Natural killer cell (primary cell): ENCODE data around the gene MRPL14. TPM values are rescaled to one million over a fixed set of nuclear protein-coding genes. Genes with fewer than 3 reads are reported as not detected.

Experiments
- ATAC-seq, 3 donors: fragments of 150-1000 bp in 2 of 3; fragments of 200-7000 bp in 1 of 3; cut with Tn5 transposase; 1 replicate in 1 of 3; 2 replicates in 2 of 3; pipeline ENCODE4 v1.10.0; 2021; ENCODE audit warnings: mild to moderate bottlenecking in 2 of 3, moderate library complexity in 2 of 3
- DNase-seq, 2 donors: peaks; one replicate each; pipeline versions ENCODE4 v3.0.0 to v3.0.0-alpha.2; 2013 to 2021; ENCODE audit warnings: mixed read lengths in 1 of 2
- H3K27ac ChIP-seq: one replicate; pipeline ENCODE4 v1.5.1; 2013; ENCODE audit warnings: mild to moderate bottlenecking, low read length
- H3K27me3 ChIP-seq: one replicate; pipeline ENCODE4 v1.6.1; 2013; ENCODE audit warnings: low read length; ENCODE audit not compliant: control insufficient read depth, insufficient read depth
- H3K36me3 ChIP-seq: one replicate; pipeline ENCODE4 v1.6.1; 2013; ENCODE audit warnings: low read length; ENCODE audit not compliant: control insufficient read depth, insufficient read depth
- H3K4me1 ChIP-seq: one replicate; pipeline ENCODE4 v1.6.1; 2013; ENCODE audit warnings: low read length; ENCODE audit not compliant: control insufficient read depth, insufficient read depth
- H3K4me3 ChIP-seq: one replicate; pipeline ENCODE4 v1.5.1; 2013; ENCODE audit warnings: low read length
- H3K9me3 ChIP-seq: one replicate; pipeline ENCODE4 v1.6.1; 2013; ENCODE audit warnings: low read length; ENCODE audit not compliant: control insufficient read depth, insufficient read depth
- H3K27ac Mint-ChIP-seq, 2 donors: one replicate each; pipeline ENCODE4 v1.8.0; 2022; ENCODE audit warnings: mild to moderate bottlenecking in 2 of 2, mixed read lengths in 2 of 2, moderate library complexity in 1 of 2
- H3K27me3 Mint-ChIP-seq, 2 donors: one replicate each; pipeline ENCODE4 v1.8.0; 2022; ENCODE audit warnings: low read depth in 2 of 2, mixed read lengths in 2 of 2
- H3K36me3 Mint-ChIP-seq: one replicate; pipeline ENCODE4 v1.8.0; 2022; ENCODE audit warnings: mixed read lengths
- H3K4me1 Mint-ChIP-seq, 2 donors: one replicate each; pipeline ENCODE4 v1.8.0; 2022; ENCODE audit warnings: mixed read lengths in 2 of 2
- H3K4me3 Mint-ChIP-seq: one replicate; pipeline ENCODE4 v1.8.0; 2022; ENCODE audit warnings: mild to moderate bottlenecking, moderate library complexity, mixed read lengths
- H3K9me3 Mint-ChIP-seq, 2 donors: one replicate each; pipeline ENCODE4 v1.8.0; 2022; ENCODE audit warnings: mixed read lengths in 2 of 2
- WGBS: methylation state at CpG from one replicate; pipeline ENCODE4 v1.1.7; 2013; ENCODE audit warnings: missing lambda C conversion rate; ENCODE audit not compliant: insufficient coverage; 5-methylcytosine and 5-hydroxymethylcytosine counted together
- intact Hi-C: fragments of 100-400 bp; cut with micrococcal nuclease; formaldehyde crosslinking; loops from one replicate; pipeline ENCODE4 v1.14.2; 2022
- total RNA-seq, 4 donors: library from RNA; stranded (reverse); fragments of 120-200 nt in 1 of 4; gene quantifications; one replicate each; pipeline versions ENCODE4 v1.2.3 to v1.2.4, GENCODE V29; 2013 to 2022
- TF ChIP-seq, protein P1 (sequence below): fragments of 200-600 bp; IDR thresholded peaks from one replicate; pipeline ENCODE4 v1.8.0; 2022; ENCODE audit warnings: antibody characterized with exemption

Gene MRPL14
- total RNA-seq, 3 donors from 2014 or later (not counting 1 experiment from before 2014, with no cell fraction given): 14.9 to 16.2 (median 16.0) TPM

DNA sequence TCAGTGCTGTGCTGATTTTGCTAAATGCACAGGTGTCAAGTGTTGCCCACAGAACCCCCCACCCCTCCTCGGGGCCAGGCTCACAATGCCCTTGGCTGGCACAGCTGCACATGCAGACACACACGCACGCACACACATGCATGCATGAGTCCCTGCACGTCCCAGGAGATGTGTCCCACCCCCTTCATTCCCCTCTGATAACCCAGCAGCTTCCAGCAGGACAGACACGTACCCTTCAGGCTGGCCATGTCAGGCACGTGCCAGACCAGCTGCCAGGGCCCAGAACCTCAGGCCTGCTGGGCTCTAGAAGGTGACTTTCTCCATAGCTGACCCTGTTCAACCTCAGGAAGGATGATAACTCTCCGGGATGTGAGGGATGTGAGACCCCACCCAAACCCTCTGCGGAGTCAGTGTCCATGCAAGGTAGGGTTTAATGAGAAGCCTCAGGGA, 44.4 kb downstream of the MRPL14 start:
- Histone ChIP-seq H3K4me1 (peaks cover 5% of the 10 kb centered on the region), H3K36me3 (no peaks in the 10 kb centered on the region), H3K4me3 (no peak overlapping the region), H3K9me3 (no peaks in the 10 kb centered on the region), H3K27ac (no peak overlapping the region), H3K27me3 (no peaks in the 10 kb centered on the region)
- DNase-seq (no peak), ATAC-seq (no peak)
- Mint-ChIP-seq H3K4me1 (no peaks in the 10 kb centered on the region), H3K27ac (no peak overlapping the region), H3K9me3 (no peaks in the 10 kb centered on the region), H3K4me3 (no peak overlapping the region), H3K36me3 (no peaks in the 10 kb centered on the region), H3K27me3 (peaks cover 3 to 10% of the 10 kb centered on the region in 2 donors)
- TF ChIP-seq, protein P1, sequence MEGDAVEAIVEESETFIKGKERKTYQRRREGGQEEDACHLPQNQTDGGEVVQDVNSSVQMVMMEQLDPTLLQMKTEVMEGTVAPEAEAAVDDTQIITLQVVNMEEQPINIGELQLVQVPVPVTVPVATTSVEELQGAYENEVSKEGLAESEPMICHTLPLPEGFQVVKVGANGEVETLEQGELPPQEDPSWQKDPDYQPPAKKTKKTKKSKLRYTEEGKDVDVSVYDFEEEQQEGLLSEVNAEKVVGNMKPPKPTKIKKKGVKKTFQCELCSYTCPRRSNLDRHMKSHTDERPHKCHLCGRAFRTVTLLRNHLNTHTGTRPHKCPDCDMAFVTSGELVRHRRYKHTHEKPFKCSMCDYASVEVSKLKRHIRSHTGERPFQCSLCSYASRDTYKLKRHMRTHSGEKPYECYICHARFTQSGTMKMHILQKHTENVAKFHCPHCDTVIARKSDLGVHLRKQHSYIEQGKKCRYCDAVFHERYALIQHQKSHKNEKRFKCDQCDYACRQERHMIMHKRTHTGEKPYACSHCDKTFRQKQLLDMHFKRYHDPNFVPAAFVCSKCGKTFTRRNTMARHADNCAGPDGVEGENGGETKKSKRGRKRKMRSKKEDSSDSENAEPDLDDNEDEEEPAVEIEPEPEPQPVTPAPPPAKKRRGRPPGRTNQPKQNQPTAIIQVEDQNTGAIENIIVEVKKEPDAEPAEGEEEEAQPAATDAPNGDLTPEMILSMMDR: no peak
- 86% methylated on average over 8 of the region's 8 CpGs for WGBS
- intact Hi-C loops: no loop called here

DNA sequence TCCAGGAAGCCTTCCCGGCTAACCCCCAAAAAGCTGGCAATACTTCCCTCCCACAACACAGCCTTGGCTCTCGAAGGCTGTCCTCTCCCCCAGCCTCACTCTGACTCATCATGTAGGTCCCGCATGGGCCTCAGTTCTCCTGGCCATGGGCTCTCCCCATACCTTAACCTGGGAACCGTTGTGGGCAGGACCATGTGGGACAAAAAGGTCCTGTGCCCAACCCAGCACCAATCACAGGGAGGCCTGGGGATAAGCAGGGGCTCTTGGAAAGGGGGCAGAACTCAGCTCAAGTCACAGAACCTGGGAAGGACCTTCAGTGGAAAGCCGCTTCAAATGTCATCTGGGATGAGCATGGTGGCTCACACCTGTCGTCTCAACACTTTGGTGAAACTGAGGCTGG, 45.5 kb downstream of the MRPL14 start:
- Mint-ChIP-seq H3K4me1 (no peaks in the 10 kb centered on the region), H3K27me3 (peaks cover 3 to 10% of the 10 kb centered on the region in 2 donors), H3K36me3 (no peaks in the 10 kb centered on the region), H3K9me3 (no peaks in the 10 kb centered on the region), H3K27ac (no peak overlapping the region), H3K4me3 (no peak overlapping the region)
- H3K27me3 ChIP-seq: peaks cover 6% of the 10 kb centered on the region
- no peak for ATAC-seq
- H3K4me3 ChIP-seq: no peak overlapping the region
- H3K9me3 ChIP-seq: no peaks in the 10 kb centered on the region
- TF ChIP-seq, protein P1: no peak
- H3K27ac ChIP-seq: no peak overlapping the region
- DNase-seq: no peak
- H3K36me3 ChIP-seq: no peaks in the 10 kb centered on the region
- WGBS: 83% methylated on average over 6 of the region's 6 CpGs
- H3K4me1 ChIP-seq: peaks cover 5% of the 10 kb centered on the region
- intact Hi-C loops: no loop called here

DNA sequence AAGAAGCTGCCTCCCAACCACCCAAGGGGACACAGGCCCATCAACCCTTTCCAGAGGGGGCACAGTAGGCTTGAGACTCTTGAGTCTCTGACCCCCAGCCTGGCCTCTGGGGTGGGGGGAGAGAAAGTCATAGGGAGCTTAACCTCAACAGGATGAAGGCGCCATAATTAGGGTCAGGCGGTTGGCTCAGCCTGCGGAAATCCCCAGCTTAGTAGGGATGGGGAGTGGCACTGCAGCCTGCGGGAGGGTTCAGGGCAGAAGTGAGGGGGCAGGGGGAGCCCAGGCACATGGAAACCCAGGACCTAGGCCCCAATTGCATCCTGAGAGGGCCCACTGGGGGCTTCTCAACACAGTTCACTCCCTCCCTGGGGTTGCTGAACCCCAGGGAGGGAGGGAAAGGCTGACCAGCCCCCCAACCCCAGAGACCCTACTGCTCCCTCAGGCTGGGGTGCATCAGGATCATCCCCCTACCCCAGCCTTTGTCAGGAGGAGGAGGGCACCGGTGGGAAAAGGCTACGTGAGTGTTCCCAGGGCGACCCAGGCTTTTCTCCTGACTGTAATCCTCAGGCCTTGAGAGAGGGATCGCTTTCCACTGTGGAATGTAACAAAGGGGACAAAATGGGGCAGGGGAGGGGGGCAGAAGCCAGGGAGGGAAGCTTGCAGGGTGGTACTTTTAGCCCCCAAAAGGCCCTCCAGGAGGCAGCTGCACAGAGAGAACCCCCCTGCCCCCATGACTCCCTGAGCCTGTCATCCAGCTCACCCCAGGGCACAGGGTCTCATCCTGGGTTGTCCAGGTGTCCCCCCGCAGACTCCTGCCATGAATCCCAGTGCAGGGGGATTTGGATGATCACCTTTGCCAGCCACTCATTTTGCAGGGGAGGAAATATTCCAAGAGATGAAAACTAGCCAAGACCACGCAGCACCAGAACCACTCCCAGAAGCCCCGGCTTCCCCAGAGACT, 46.4 kb downstream of the MRPL14 start:
- intact Hi-C loops: no loop called here
- no peaks in the 10 kb centered on the region for H3K36me3 ChIP-seq
- H3K27me3 Mint-ChIP-seq: peaks cover 7 to 10% of the 10 kb centered on the region in 2 donors
- no peaks in the 10 kb centered on the region for H3K4me1 Mint-ChIP-seq
- H3K27me3 ChIP-seq: peaks cover 7% of the 10 kb centered on the region
- H3K9me3 ChIP-seq: no peaks in the 10 kb centered on the region
- H3K4me3 ChIP-seq: no peak overlapping the region
- ATAC-seq (no peak), DNase-seq (no peak)
- no peak overlapping the region for H3K27ac Mint-ChIP-seq
- peaks cover 5% of the 10 kb centered on the region for H3K4me1 ChIP-seq
- no peaks in the 10 kb centered on the region for H3K36me3 Mint-ChIP-seq
- H3K4me3 Mint-ChIP-seq: no peak overlapping the region
- H3K27ac ChIP-seq: no peak overlapping the region
- 75% methylated on average over 11 of the region's 11 CpGs for WGBS
- H3K9me3 Mint-ChIP-seq: no peaks in the 10 kb centered on the region
- TF ChIP-seq, protein P1: no peak
